K562 (cell line): ENCODE data around the gene LGR6. TPM values are rescaled to one million over a fixed set of nuclear protein-coding genes. Genes with fewer than 3 reads are reported as not detected.

ENCODE experiments used
- ATAC-seq: fragments of 200-7000 bp; cut with Tn5 transposase; 3 replicates; pipeline ENCODE4 v1.9.1; 2020; ENCODE audit warnings: moderate library complexity
- BruUV-seq: library from RNA; stranded (reverse); fragments of 400-500 nt; replicated peaks from 2 replicates; lab custom pipeline; 2021; lab: Mats Ljungman, UMichigan
- CTCF ChIA-PET: fragments of 300-600 bp; formaldehyde crosslinking; extraction: SDS; loops from one replicate; lab custom pipeline; 2021; ENCODE audit warnings: low intra/inter-chr PET ratio; lab: Yijun Ruan, JAX
- POLR2A ChIA-PET: fragments of 300-600, 350-650 bp; sonication (Branson Sonifier 250); formaldehyde crosslinking; extraction: SDS; loops from one replicate; lab custom pipeline; 2021; ENCODE audit warnings: antibody characterized with exemption, inconsistent platforms; lab: Yijun Ruan, JAX
- DNase-seq, 4 experiments: peaks; one replicate each; pipeline versions ENCODE4 v3.0.0 to v3.0.0-alpha.2; 2011 to 2018; ENCODE audit warnings: low spot score in 3 of 4, mixed read lengths in 3 of 4; ENCODE audit errors: extremely low read depth in 1 of 4
- FAIRE-seq: peaks from 2 replicates; lab custom pipeline; 2011; peaks lifted over from hg19 to GRCh38; lab: Jason Lieb, UNC
- H2AFZ ChIP-seq: 2 replicates; pipeline ENCODE4 v1.6.0; 2011; ENCODE audit warnings: low read depth, low read length, control low read depth, inconsistent platforms
- H3K27ac ChIP-seq: fragments of 200-600 bp; 3 replicates; pipeline ENCODE4 v1.8.0; 2011; ENCODE audit warnings: low read depth, mild to moderate bottlenecking, control low read depth, inconsistent platforms, low read length, moderate library complexity, mixed read lengths; ENCODE audit errors: extremely low read depth
- H3K27me3 ChIP-seq, 2 experiments: fragments of 300-600 bp in 1 of 2; 2 replicates in 1 of 2; 3 replicates in 1 of 2; pipeline versions ENCODE4 v1.6.0 to v1.8.0; 2011; ENCODE audit warnings: inconsistent platforms in 2 of 2, low read length in 2 of 2, mild to moderate bottlenecking in 1 of 2, mixed read lengths in 1 of 2, moderate library complexity in 1 of 2; ENCODE audit not compliant: control insufficient read depth in 2 of 2, insufficient read depth in 2 of 2
- H3K36me3 ChIP-seq: fragments of 300-600 bp; 3 replicates; pipeline ENCODE4 v1.8.0; 2011; ENCODE audit warnings: mild to moderate bottlenecking, low read length, inconsistent platforms; ENCODE audit not compliant: control insufficient read depth, insufficient read depth
- H3K4me1 ChIP-seq, 2 experiments: fragments of 200-600 bp in 1 of 2; replicated peaks in 1 of 2; 2 replicates in 1 of 2; 3 replicates in 1 of 2; pipeline versions ENCODE4 v1.5.1 to v1.8.0; 2011; ENCODE audit warnings: inconsistent platforms in 2 of 2, low read length in 2 of 2, mild to moderate bottlenecking in 1 of 2, mixed read lengths in 1 of 2, moderate library complexity in 1 of 2; ENCODE audit not compliant: control insufficient read depth in 2 of 2, insufficient read depth in 2 of 2
- H3K4me2 ChIP-seq: 2 replicates; pipeline ENCODE4 v1.6.1; 2011; ENCODE audit warnings: low read length, control low read depth, inconsistent platforms, mixed read lengths; ENCODE audit not compliant: insufficient read depth
- H3K4me3 ChIP-seq: fragments of 200-600 bp; sonication (generic), shearing (Covaris generic); 2 replicates; pipeline ENCODE4 v1.5.1; 2016; ENCODE audit warnings: control low read depth, inconsistent platforms
- H3K79me2 ChIP-seq: fragments of 200-600 bp; 3 replicates; pipeline ENCODE4 v1.8.0; 2011; ENCODE audit warnings: low read length, inconsistent platforms; ENCODE audit not compliant: control insufficient read depth, insufficient read depth
- H3K9ac ChIP-seq, 2 experiments: 2 replicates each; pipeline versions ENCODE4 v1.6.0 to v1.6.1; 2011; ENCODE audit warnings: low read depth in 2 of 2, low read length in 2 of 2, control low read depth in 1 of 2, inconsistent platforms in 1 of 2, mild to moderate bottlenecking in 1 of 2, mixed read lengths in 1 of 2; ENCODE audit not compliant: insufficient read depth in 1 of 2
- H3K9me1 ChIP-seq: one replicate; pipeline ENCODE4 v1.6.0; 2011; ENCODE audit warnings: inconsistent platforms, mild to moderate bottlenecking, low read length, moderate library complexity; ENCODE audit not compliant: control insufficient read depth, insufficient read depth
- H3K9me3 ChIP-seq: replicated peaks from 2 replicates; pipeline ENCODE4 v1.5.1; 2011; ENCODE audit warnings: low read depth, low read length, inconsistent platforms; ENCODE audit not compliant: control insufficient read depth, insufficient read depth
- H4K20me1 ChIP-seq: replicated peaks from 2 replicates; pipeline ENCODE4 v1.6.1; 2011; ENCODE audit warnings: low read length, inconsistent platforms, mixed read lengths; ENCODE audit not compliant: control insufficient read depth, insufficient read depth
- CBX3 ChIP-seq, 2 experiments: IDR thresholded peaks; 1 replicate in 1 of 2; 2 replicates in 1 of 2; pipeline ENCODE4 v1.6.1; 2012; ENCODE audit warnings: inconsistent platforms in 2 of 2, low read length in 2 of 2, borderline replicate concordance in 1 of 2, control low read depth in 1 of 2
- CCAR2 ChIP-seq: fragments of 200-400 bp; formaldehyde crosslinking; IDR thresholded peaks from 2 replicates; pipeline ENCODE4 v1.6.1; 2017; ENCODE audit warnings: mild to moderate bottlenecking, low read depth, low read length
- CREB5 ChIP-seq: fragments of 250-450 bp; sonication (Bioruptor Pico); IDR thresholded peaks from 2 replicates; pipeline ENCODE4 v1.5.0; 2020; ENCODE audit warnings: mild to moderate bottlenecking
- MCM3 ChIP-seq: fragments of 450-650 bp; IDR thresholded peaks from 2 replicates; pipeline ENCODE4 v1.6.1; 2016
- NR3C1 ChIP-seq: sonication (generic); formaldehyde crosslinking; IDR thresholded peaks from 2 replicates; pipeline ENCODE4 v1.8.1; 2022; ENCODE audit warnings: missing genetic modification reagents
- PRPF4 ChIP-seq: fragments of 200-400 bp; formaldehyde crosslinking; IDR thresholded peaks from one replicate; pipeline ENCODE4 v1.6.1; 2017; ENCODE audit warnings: low read length, low read depth, mild to moderate bottlenecking; ENCODE audit not compliant: insufficient read depth, poor library complexity, severe bottlenecking
- STAT6 ChIP-seq: sonication (generic); formaldehyde crosslinking; IDR thresholded peaks from 2 replicates; pipeline ENCODE4 v1.8.1; 2023; ENCODE audit warnings: mild to moderate bottlenecking, missing genetic modification reagents
- TCF7L2 ChIP-seq: fragments of 150-350 bp; IDR thresholded peaks from 2 replicates; pipeline ENCODE4 v1.6.1; 2016; ENCODE audit warnings: low read depth, mild to moderate bottlenecking, low read length, moderate library complexity
- TRIM25 ChIP-seq: fragments of 450-650 bp; IDR thresholded peaks from 2 replicates; pipeline ENCODE4 v1.7.0; 2016; ENCODE audit warnings: borderline replicate concordance
- WHSC1 ChIP-seq: IDR thresholded peaks from one replicate; pipeline ENCODE4 v1.6.1; 2012; ENCODE audit warnings: low read length, control low read depth, inconsistent platforms
- ZNF311 ChIP-seq: fragments of 250-450 bp; sonication (Bioruptor Pico); IDR thresholded peaks from 2 replicates; pipeline ENCODE4 v1.4.0; 2020; ENCODE audit warnings: mild to moderate bottlenecking, moderate library complexity
- ZNF551 ChIP-seq: fragments of 250-450 bp; sonication (Bioruptor Pico); IDR thresholded peaks from 2 replicates; pipeline ENCODE4 v1.5.0; 2021; ENCODE audit warnings: mild to moderate bottlenecking, moderate library complexity
- WGBS: fragments of 100-300 bp; shearing (Covaris generic); methylation state at CpG from one replicate; pipeline ENCODE4 v1.1.6; 2016; ENCODE audit warnings: low coverage, mixed read lengths; ENCODE audit not compliant: insufficient coverage; ENCODE audit errors: missing lambda C conversion rate; 5-methylcytosine and 5-hydroxymethylcytosine counted together
- in situ Hi-C: fragments of 300-500 bp; cut with MboI; formaldehyde crosslinking; loops from 4 replicates; pipeline ENCODE4 v1.15.0; 2018; ENCODE audit warnings: inconsistent platforms, mixed read lengths
- intact Hi-C: fragments of 100-400 bp; cut with micrococcal nuclease; formaldehyde crosslinking; loops from 2 replicates; pipeline ENCODE4 v1.14.2; 2022
- polyA plus RNA-seq, 8 experiments: library from polyadenylated mRNA; depleted of rRNA in 4 of 8; stranded (reverse) in 5 of 8; unstranded in 3 of 8; fragments of >200 nt; fragmentation: Nextera tagmentation in 2 of 8; fragmentation: Illumina TruSeq in 1 of 8; extraction: Ambion mirVana in 2 of 8; extraction: Trizol in 1 of 8; gene quantifications; 2 replicates each; pipeline versions ENCODE4 v1.2.1 to v1.2.3, GENCODE V29; 2011 to 2014; ENCODE audit warnings: inconsistent platforms in 1 of 8, missing spikeins in 1 of 8
- total RNA-seq, 7 experiments: library from RNA; depleted of rRNA in 6 of 7; stranded (reverse); fragments of >200 nt in 6 of 7; fragmentation: Illumina TruSeq in 2 of 7; extraction: Trizol in 2 of 7; gene quantifications; 2 replicates each; pipeline versions ENCODE4 v1.2.1 to v1.2.3, GENCODE V29; 2011 to 2021; ENCODE audit warnings: low replicate concordance in 1 of 7

The LGR6 gene
- total and polyA plus RNA-seq, 9 of the 15 experiments (the other 6 are each of a cell fraction or from before 2014, with no cell fraction given): 0.01 to 0.54 (median 0.17) TPM; not detected in 1

- TF ChIP-seq PRPF4 (no peak), ZNF311 (CRISPR knock-in tag) (no peak)
Measured at GRCh38 chr1:202165267-202165941, 28.2 kb upstream of the LGR6 start (continued).

- DNase-seq (peak; percentile 56 to 84 (median 66)), ATAC-seq (peak; percentile 5), FAIRE-seq (peak; percentile 84)
- Histone ChIP-seq H3K9me1 (no peaks in the 10 kb centered on the region), H3K4me1 (peaks cover 56 to 77% of the 10 kb centered on the region in 2 experiments), H2AFZ (peak overlapping the region; percentile 58), H3K36me3 (peaks cover 31% of the 10 kb centered on the region; the same call in 2 of the 3 replicates), H3K9me3 (no peaks in the 10 kb centered on the region), H4K20me1 (no peaks in the 10 kb centered on the region), H3K27ac (peak overlapping the region; percentile 99), H3K27me3 (no peaks in the 10 kb centered on the region), H3K4me3 (peak overlapping the region; percentile 45), H3K9ac (peak overlapping the region; percentile 89 to 92), H3K4me2 (peak overlapping the region; percentile 90), H3K79me2 (peaks cover 62% of the 10 kb centered on the region)
- intact Hi-C loops (no loop called here), in situ Hi-C loops (no loop called here)
- no TSS peak for BruUV-seq
- CTCF ChIA-PET: no interaction called here
- POLR2A ChIA-PET: interaction anchor here (0.6 to 1.8 kb wide), 12 partner anchors 9 to 966 kb away, joined by 3 to 8 read pairs (median 3); partner anchors contain the start of gene ARL8A
- 5% methylated on average over 9 of the region's 9 CpGs for WGBS
- no peak for TF ChIP-seq ZNF551 (CRISPR knock-in tag)
- no peak for TF ChIP-seq CREB5 (CRISPR knock-in tag)
- no peak for TF ChIP-seq MCM3
- TF ChIP-seq NR3C1 (CRISPR knock-in tag): no peak
- 0 out of 2 replicates have a peak, but pooled peaks have one; percentile 21 for TF ChIP-seq STAT6 (CRISPR knock-in tag)
- no peak for TF ChIP-seq WHSC1
- no peak for TF ChIP-seq TRIM25
- TF ChIP-seq CCAR2: no peak
- TF ChIP-seq CBX3 (IDR thresholded peaks at IDR 0.05; ENCODE audit: borderline replicate concordance in 1 of 2, low read length in 2 of 2): 0 out of 3 replicates have a peak, but pooled peaks of 1 of the 2 experiments have one; percentile 10
- no peak for TF ChIP-seq TCF7L2
Measured at GRCh38 chr1:202165942-202166843, 27.4 kb upstream of the LGR6 start.
